ENCODE measurements around the gene TSR3.

Gene TSR3

GRCh38 chr16:1394367-1394951, 42.8 kb upstream of the TSR3 start:
- H3K9me3 ChIP-seq (ENCODE audit: control insufficient read depth, insufficient read depth, low read length), result no peaks in the 10 kb centered on the region
- H3K36me3 ChIP-seq (ENCODE audit: control insufficient read depth, low read length), result no peaks in the 10 kb centered on the region
- no peaks in the 10 kb centered on the region for H3K27me3 ChIP-seq (ENCODE audit: control insufficient read depth, low read length)

GRCh38 chr16:1393613-1394176, 42.0 kb upstream of the TSR3 start:
- Histone ChIP-seq H3K9me2 (replicated peaks; ENCODE audit: control insufficient read depth, low read length) (no peaks in the 10 kb centered on the region), H3K9me3 (ENCODE audit: control insufficient read depth, insufficient read depth, low read length) (no peaks in the 10 kb centered on the region), H3K27me3 (ENCODE audit: control insufficient read depth, low read length) (no peaks in the 10 kb centered on the region), H3F3A (ENCODE audit: control insufficient read depth, insufficient read depth) (no peaks in the 10 kb centered on the region), H3K36me3 (ENCODE audit: control insufficient read depth, low read length) (no peaks in the 10 kb centered on the region), H3K79me2 (ENCODE audit: control insufficient read depth, low read length) (no peaks in the 10 kb centered on the region), H3K4me1 (ENCODE audit: control insufficient read depth, low read length) (no peaks in the 10 kb centered on the region; the same call in 1 of the 2 replicates), H3K27ac (ENCODE audit: low read depth, low read length) (no peak overlapping the region), H3K4me3 (ENCODE audit: low read length) (no peak overlapping the region), H4K20me1 (ENCODE audit: control insufficient read depth, insufficient read depth, low read depth, low read length) (no peaks in the 10 kb centered on the region), H3K4me2 (ENCODE audit: low read length) (no peak overlapping the region)
- TF ChIP-seq, protein P1, sequence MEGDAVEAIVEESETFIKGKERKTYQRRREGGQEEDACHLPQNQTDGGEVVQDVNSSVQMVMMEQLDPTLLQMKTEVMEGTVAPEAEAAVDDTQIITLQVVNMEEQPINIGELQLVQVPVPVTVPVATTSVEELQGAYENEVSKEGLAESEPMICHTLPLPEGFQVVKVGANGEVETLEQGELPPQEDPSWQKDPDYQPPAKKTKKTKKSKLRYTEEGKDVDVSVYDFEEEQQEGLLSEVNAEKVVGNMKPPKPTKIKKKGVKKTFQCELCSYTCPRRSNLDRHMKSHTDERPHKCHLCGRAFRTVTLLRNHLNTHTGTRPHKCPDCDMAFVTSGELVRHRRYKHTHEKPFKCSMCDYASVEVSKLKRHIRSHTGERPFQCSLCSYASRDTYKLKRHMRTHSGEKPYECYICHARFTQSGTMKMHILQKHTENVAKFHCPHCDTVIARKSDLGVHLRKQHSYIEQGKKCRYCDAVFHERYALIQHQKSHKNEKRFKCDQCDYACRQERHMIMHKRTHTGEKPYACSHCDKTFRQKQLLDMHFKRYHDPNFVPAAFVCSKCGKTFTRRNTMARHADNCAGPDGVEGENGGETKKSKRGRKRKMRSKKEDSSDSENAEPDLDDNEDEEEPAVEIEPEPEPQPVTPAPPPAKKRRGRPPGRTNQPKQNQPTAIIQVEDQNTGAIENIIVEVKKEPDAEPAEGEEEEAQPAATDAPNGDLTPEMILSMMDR (IDR thresholded peaks at IDR 0.05; ENCODE audit: low read depth, low read length, poor library complexity, severe bottlenecking), result no peak
- no peak for TF ChIP-seq EZH2phosphoT487 (IDR thresholded peaks at IDR 0.05; ENCODE audit: borderline replicate concordance, low read length)

More at GRCh38 chr16:1394367-1394951, 42.8 kb upstream of the TSR3 start:
- no peaks in the 10 kb centered on the region for H3K9me2 ChIP-seq (replicated peaks; ENCODE audit: control insufficient read depth, low read length)
- no peaks in the 10 kb centered on the region for H4K20me1 ChIP-seq (ENCODE audit: control insufficient read depth, insufficient read depth, low read depth, low read length)
- H3K4me3 ChIP-seq (ENCODE audit: low read length), result no peak overlapping the region
- no peaks in the 10 kb centered on the region for H3K79me2 ChIP-seq (ENCODE audit: control insufficient read depth, low read length)
- TF ChIP-seq, protein P1 (IDR thresholded peaks at IDR 0.05; ENCODE audit: low read depth, low read length, poor library complexity, severe bottlenecking), result no peak
- no peak for TF ChIP-seq EZH2phosphoT487 (IDR thresholded peaks at IDR 0.05; ENCODE audit: borderline replicate concordance, low read length)
- H3F3A ChIP-seq (ENCODE audit: control insufficient read depth, insufficient read depth), result no peaks in the 10 kb centered on the region
- no peaks in the 10 kb centered on the region; the same call in 1 of the 2 replicates for H3K4me1 ChIP-seq (ENCODE audit: control insufficient read depth, low read length)
- H3K27ac ChIP-seq (ENCODE audit: low read depth, low read length), result no peak overlapping the region
- no peak overlapping the region for H3K4me2 ChIP-seq (ENCODE audit: low read length)

- no peak for TF ChIP-seq EZH2phosphoT487 (IDR thresholded peaks at IDR 0.05; ENCODE audit: borderline replicate concordance, low read length)
- TF ChIP-seq, protein P1 (IDR thresholded peaks at IDR 0.05; ENCODE audit: low read depth, low read length, poor library complexity, severe bottlenecking), result no peak
- Histone ChIP-seq H4K20me1 (ENCODE audit: control insufficient read depth, insufficient read depth, low read depth, low read length) (no peaks in the 10 kb centered on the region), H3K4me3 (ENCODE audit: low read length) (no peak overlapping the region), H3K9me3 (ENCODE audit: control insufficient read depth, insufficient read depth, low read length) (no peaks in the 10 kb centered on the region), H3F3A (ENCODE audit: control insufficient read depth, insufficient read depth) (no peaks in the 10 kb centered on the region), H3K9me2 (replicated peaks; ENCODE audit: control insufficient read depth, low read length) (no peaks in the 10 kb centered on the region), H3K79me2 (ENCODE audit: control insufficient read depth, low read length) (no peaks in the 10 kb centered on the region), H3K4me2 (ENCODE audit: low read length) (no peak overlapping the region), H3K27me3 (ENCODE audit: control insufficient read depth, low read length) (no peaks in the 10 kb centered on the region), H3K36me3 (ENCODE audit: control insufficient read depth, low read length) (no peaks in the 10 kb centered on the region), H3K27ac (ENCODE audit: low read depth, low read length) (no peak overlapping the region), H3K4me1 (ENCODE audit: control insufficient read depth, low read length) (no peaks in the 10 kb centered on the region; the same call in 1 of the 2 replicates)
Measured at GRCh38 chr16:1392826-1393225, 41.1 kb upstream of the TSR3 start.
